DOHH2 (cell line): ENCODE results near the gene SLC39A9.
A peak's percentile ranks its signal among the peaks of the same experiment; 100 is the strongest.

Experiments
- H3F3A ChIP-seq: fragments of 200-600 bp; sonication (generic), shearing (Covaris generic); 2 replicates; pipeline ENCODE4 v1.6.0; 2016; ENCODE audit warnings: antibody characterized with exemption, mild to moderate bottlenecking; ENCODE audit not compliant: control insufficient read depth, insufficient read depth
- H3K27ac ChIP-seq: fragments of 200-600 bp; sonication (generic); 2 replicates; pipeline ENCODE4 v1.5.1; 2014; ENCODE audit warnings: low read depth, mild to moderate bottlenecking, low read length, moderate library complexity
- H3K27me3 ChIP-seq: fragments of 200-600 bp; sonication (generic); 2 replicates; pipeline ENCODE4 v1.6.1; 2014; ENCODE audit warnings: mild to moderate bottlenecking, low read length, mixed read lengths; ENCODE audit not compliant: control insufficient read depth
- H3K36me3 ChIP-seq: fragments of 200-600 bp; sonication (generic); 2 replicates; pipeline ENCODE4 v1.6.1; 2014; ENCODE audit warnings: mild to moderate bottlenecking, low read length, moderate library complexity, mixed read lengths; ENCODE audit not compliant: control insufficient read depth
- H3K4me1 ChIP-seq: fragments of 200-600 bp; sonication (generic); 2 replicates; pipeline ENCODE4 v1.6.1; 2014; ENCODE audit warnings: mild to moderate bottlenecking, low read length, mixed read lengths; ENCODE audit not compliant: control insufficient read depth
- H3K4me2 ChIP-seq: fragments of 200-600 bp; sonication (generic); 2 replicates; pipeline ENCODE4 v1.6.0; 2014; ENCODE audit warnings: mild to moderate bottlenecking, low read length, moderate library complexity
- H3K4me3 ChIP-seq: fragments of 200-600 bp; sonication (generic); 2 replicates; pipeline ENCODE4 v1.5.1; 2014; ENCODE audit warnings: mild to moderate bottlenecking, low read length, mixed read lengths
- H3K79me2 ChIP-seq: fragments of 200-600 bp; sonication (generic); 2 replicates; pipeline ENCODE4 v1.6.1; 2014; ENCODE audit warnings: mild to moderate bottlenecking, low read length, mixed read lengths; ENCODE audit not compliant: control insufficient read depth
- H3K9me2 ChIP-seq: fragments of 200-600 bp; sonication (generic); replicated peaks from 2 replicates; pipeline ENCODE4 v1.6.1; 2014; ENCODE audit warnings: mild to moderate bottlenecking, low read length, mixed read lengths; ENCODE audit not compliant: control insufficient read depth
- H3K9me3 ChIP-seq: fragments of 200-600 bp; sonication (generic); 2 replicates; pipeline ENCODE4 v1.6.1; 2014; ENCODE audit warnings: antibody characterized with exemption, low read length, mixed read lengths; ENCODE audit not compliant: control insufficient read depth, insufficient read depth
- H4K20me1 ChIP-seq: fragments of 200-600 bp; sonication (generic); 2 replicates; pipeline ENCODE4 v1.6.0; 2014; ENCODE audit warnings: low read depth, mild to moderate bottlenecking, antibody characterized with exemption, low read length, moderate library complexity; ENCODE audit not compliant: control insufficient read depth, insufficient read depth
- EZH2phosphoT487 ChIP-seq: fragments of 200-600 bp; sonication (generic); IDR thresholded peaks from 2 replicates; pipeline ENCODE4 v1.6.1; 2017; ENCODE audit warnings: borderline replicate concordance, mild to moderate bottlenecking, antibody characterized with exemption, low read length, moderate library complexity, mixed read lengths
- TF ChIP-seq, protein P1 (sequence below): fragments of 200-600 bp; sonication (generic); IDR thresholded peaks from one replicate; pipeline ENCODE4 v1.5.1; 2014; ENCODE audit warnings: antibody characterized with exemption, mild to moderate bottlenecking, low read depth, low read length; ENCODE audit not compliant: poor library complexity, severe bottlenecking

SLC39A9 gene

DNA sequence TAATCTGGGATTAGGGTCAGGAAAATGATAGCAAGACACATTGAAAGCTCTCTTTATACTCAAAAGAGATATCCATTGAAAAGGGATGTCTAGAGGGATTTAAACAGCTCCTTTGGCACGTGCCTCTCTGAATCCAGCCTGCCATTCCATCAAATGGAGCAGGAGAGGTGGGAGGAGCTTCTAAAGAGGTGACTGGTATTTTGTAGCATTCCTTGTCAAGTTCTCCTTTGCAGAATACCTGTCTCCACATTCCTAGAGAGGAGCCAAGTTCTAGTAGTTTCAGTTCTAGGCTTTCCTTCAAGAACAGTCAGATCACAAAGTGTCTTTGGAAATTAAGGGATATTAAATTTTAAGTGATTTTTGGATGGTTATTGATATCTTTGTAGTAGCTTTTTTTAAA is 60.6 kb downstream of the SLC39A9 start:
- H4K20me1 ChIP-seq = peaks cover 4% of the 10 kb centered on the region; the same call in 1 of the 2 replicates
- TF ChIP-seq, protein P1, sequence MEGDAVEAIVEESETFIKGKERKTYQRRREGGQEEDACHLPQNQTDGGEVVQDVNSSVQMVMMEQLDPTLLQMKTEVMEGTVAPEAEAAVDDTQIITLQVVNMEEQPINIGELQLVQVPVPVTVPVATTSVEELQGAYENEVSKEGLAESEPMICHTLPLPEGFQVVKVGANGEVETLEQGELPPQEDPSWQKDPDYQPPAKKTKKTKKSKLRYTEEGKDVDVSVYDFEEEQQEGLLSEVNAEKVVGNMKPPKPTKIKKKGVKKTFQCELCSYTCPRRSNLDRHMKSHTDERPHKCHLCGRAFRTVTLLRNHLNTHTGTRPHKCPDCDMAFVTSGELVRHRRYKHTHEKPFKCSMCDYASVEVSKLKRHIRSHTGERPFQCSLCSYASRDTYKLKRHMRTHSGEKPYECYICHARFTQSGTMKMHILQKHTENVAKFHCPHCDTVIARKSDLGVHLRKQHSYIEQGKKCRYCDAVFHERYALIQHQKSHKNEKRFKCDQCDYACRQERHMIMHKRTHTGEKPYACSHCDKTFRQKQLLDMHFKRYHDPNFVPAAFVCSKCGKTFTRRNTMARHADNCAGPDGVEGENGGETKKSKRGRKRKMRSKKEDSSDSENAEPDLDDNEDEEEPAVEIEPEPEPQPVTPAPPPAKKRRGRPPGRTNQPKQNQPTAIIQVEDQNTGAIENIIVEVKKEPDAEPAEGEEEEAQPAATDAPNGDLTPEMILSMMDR = no peak
- TF ChIP-seq EZH2phosphoT487 = no peak
- no peaks in the 10 kb centered on the region for H3K79me2 ChIP-seq
- no peaks in the 10 kb centered on the region for H3K4me1 ChIP-seq
- H3K9me2 ChIP-seq = no peaks in the 10 kb centered on the region
- no peaks in the 10 kb centered on the region for H3K27me3 ChIP-seq
- no peak overlapping the region for H3K4me3 ChIP-seq
- no peak overlapping the region for H3K4me2 ChIP-seq
- peaks cover 34% of the 10 kb centered on the region for H3K36me3 ChIP-seq
- H3K9me3 ChIP-seq = no peaks in the 10 kb centered on the region
- no peaks in the 10 kb centered on the region for H3F3A ChIP-seq
- no peak overlapping the region for H3K27ac ChIP-seq

DNA sequence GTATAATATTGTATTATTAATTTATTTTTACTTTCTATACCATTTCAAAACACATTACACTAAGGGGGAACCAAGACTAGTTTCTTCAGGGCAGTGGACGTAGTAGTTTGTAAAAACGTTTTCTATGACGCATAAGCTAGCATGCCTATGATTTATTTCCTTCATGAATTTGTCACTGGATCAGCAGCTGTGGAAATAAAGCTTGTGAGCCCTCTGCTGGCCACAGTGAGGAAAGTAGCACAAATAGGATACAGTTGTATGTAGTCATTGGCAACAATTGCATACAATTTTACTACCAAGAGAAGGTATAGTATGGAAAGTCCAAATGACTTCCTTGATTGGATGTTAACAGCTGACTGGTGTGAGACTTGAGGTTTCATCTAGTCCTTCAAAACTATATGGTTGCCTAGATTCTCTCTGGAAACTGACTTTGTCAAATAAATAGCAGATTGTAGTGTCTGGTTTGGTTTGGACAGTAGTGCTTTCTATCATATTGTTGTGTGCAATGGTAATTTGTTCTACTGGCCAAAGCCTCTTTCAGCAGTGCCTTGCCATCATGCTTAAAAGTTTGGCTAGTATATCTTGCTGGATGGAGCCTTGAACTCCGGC is 61.7 kb downstream of the SLC39A9 start:
- TF ChIP-seq, protein P1 = peak; percentile 79
- TF ChIP-seq EZH2phosphoT487 = no peak
- H3K4me3 ChIP-seq = no peak overlapping the region
- peaks cover 30% of the 10 kb centered on the region for H3K36me3 ChIP-seq
- H4K20me1 ChIP-seq = peaks cover 4% of the 10 kb centered on the region; the same call in 1 of the 2 replicates
- no peak overlapping the region for H3K4me2 ChIP-seq
- no peaks in the 10 kb centered on the region for H3K27me3 ChIP-seq
- H3K9me3 ChIP-seq = no peaks in the 10 kb centered on the region
- no peaks in the 10 kb centered on the region for H3F3A ChIP-seq
- no peaks in the 10 kb centered on the region for H3K4me1 ChIP-seq
- no peaks in the 10 kb centered on the region for H3K79me2 ChIP-seq
- H3K27ac ChIP-seq = no peak overlapping the region
- no peaks in the 10 kb centered on the region for H3K9me2 ChIP-seq

DNA sequence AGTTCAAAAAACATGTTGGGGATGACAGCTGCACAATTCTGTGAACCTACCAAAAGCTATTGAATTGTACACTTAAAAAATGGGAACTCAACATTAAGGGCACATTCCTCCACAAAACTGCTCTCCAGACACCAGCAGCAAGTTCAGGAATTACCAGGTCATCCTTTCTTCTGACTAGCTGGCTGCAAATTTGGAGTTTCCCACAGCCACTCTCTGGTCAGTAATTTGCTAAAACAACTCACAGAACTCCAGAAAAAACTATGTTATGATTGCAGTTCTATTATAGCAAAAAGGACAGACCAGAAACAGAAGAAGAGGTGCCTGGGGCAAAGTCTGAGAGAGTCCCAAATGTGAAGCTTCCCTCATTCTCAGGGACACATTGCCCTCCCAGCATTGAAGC is 65.9 kb downstream of the SLC39A9 start:
- Histone ChIP-seq H3F3A (no peaks in the 10 kb centered on the region), H3K9me2 (no peaks in the 10 kb centered on the region), H3K27ac (no peak overlapping the region), H4K20me1 (peaks cover 4% of the 10 kb centered on the region; the same call in 1 of the 2 replicates), H3K36me3 (peaks cover 7% of the 10 kb centered on the region), H3K27me3 (no peaks in the 10 kb centered on the region; the same call in 1 of the 2 replicates), H3K4me2 (no peak overlapping the region), H3K4me1 (no peaks in the 10 kb centered on the region), H3K9me3 (no peaks in the 10 kb centered on the region), H3K4me3 (no peak overlapping the region), H3K79me2 (no peaks in the 10 kb centered on the region)
- no peak for TF ChIP-seq EZH2phosphoT487
- TF ChIP-seq, protein P1 = no peak
